Measurements from ENCODE around the gene DENND1A.
"Not testable (repeated sequence)": the region's sequence is repeated elsewhere in the genome, so short reads cannot be mapped to it uniquely, and the experiment has no call there.

DENND1A gene

GRCh38 chr9:123823194-123823947, 106.6 kb downstream of the DENND1A start:
- DNase-seq (ENCODE audit: low read depth in 2 of 3, low spot score in 2 of 3), result no peak

GRCh38 chr9:123821619-123822018, 108.3 kb downstream of the DENND1A start:
- DNase-seq (ENCODE audit: low read depth in 2 of 3, low spot score in 2 of 3), result no peak

- DNase-seq (ENCODE audit: low read depth in 2 of 3, low spot score in 2 of 3), result no peak
Measured at GRCh38 chr9:123820139-123820538, 109.8 kb downstream of the DENND1A start.

DNA sequence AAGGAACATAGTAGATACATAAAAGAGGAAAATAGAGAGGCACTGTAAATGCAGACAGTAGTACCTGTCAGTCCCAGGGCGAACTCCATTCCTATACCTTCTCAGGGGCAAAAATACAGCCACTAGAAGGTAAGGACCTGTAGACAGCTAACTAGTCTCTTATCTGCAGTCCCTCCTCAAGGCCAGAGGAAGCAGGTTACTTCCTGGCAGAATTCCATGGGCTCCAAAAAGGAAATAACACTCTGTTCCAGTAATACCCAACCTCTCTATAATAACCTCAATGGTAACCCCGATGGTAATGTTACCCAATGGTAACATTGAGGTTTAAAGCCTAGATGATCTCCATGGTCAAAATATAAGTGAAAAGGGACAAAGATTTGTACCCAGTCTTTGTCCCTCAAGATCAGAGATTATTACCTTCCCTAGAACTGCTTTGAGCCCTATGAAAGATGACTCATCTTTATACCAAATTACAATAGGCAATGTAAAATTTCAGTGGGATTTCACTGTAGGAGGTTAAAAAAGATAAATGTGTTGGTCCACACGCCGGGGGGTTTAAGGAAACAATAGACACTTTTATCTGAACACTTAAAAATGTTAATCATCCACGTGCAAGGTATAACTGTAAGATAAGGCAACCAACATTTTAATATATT, 113.0 kb downstream of the DENND1A start:
- DNase-seq (ENCODE audit: low read depth in 2 of 3, low spot score in 2 of 3), result no peak

GRCh38 chr9:123815856-123816255, 114.1 kb downstream of the DENND1A start:
- DNase-seq (ENCODE audit: low read depth in 2 of 3, low spot score in 2 of 3), result not testable (repeated sequence)

DNA sequence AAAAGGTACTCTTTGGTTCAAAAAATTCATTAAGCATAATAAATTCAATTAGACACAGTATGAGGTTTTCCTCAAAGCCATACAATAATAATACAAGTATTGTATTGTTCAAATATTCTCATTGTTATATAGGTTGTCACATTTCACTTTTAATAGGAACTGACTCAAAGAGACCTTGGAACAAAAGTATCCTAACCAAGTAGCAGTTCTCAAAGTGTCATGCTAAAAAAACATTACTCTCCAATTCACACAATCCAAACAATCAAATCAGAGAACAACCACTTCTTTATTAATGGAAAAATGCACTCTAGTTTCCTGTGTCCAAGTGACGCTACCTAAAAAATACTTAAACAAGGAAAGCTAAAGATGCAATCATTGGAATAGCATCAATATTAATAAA, 115.4 kb downstream of the DENND1A start:
- DNase-seq (ENCODE audit: low read depth in 2 of 3, low spot score in 2 of 3), result no peak

- DNase-seq (ENCODE audit: low read depth in 2 of 3, low spot score in 2 of 3), result no peak
Measured at GRCh38 chr9:123812984-123813383, 116.9 kb downstream of the DENND1A start.

DNA sequence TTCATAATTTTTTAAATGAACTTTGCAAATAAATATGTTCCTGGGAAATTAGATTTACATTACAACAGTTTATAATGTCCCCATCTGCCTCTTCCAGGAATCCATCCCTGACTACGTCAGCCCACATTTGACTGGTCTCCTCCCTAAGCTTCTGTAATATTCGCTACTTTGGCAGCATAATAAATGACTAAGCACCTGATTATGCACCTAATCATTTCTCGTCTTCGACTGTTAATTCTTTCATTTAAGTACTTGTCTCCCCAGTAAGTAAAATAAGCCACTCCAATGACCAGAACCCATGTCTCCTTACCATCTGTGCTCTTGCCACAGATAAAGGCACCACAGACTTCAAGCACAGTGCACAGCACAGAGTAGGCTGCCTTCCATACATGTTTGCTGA, 122.7 kb downstream of the DENND1A start:
- no peak for DNase-seq (ENCODE audit: low read depth in 2 of 3, low spot score in 2 of 3)

DNA sequence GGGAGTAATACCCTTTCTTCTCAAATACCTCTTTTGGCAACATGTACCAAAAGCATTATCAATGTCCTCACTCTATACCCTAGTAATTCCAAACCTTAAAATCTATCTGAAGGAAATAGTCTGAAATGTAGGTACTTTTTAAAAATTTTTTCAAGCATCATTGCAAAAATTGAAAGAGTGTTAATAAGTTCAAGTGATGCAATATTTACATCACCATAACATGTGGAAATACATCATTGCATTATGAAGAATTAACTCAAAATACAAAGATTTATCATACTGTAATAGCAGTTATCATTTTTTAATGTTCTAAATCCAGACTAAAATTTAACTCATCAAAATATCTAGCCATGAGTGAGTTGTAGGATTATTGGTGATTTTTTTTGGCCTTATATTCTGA, 123.1 kb downstream of the DENND1A start:
- DNase-seq (ENCODE audit: low read depth in 2 of 3, low spot score in 2 of 3), result no peak

DNA sequence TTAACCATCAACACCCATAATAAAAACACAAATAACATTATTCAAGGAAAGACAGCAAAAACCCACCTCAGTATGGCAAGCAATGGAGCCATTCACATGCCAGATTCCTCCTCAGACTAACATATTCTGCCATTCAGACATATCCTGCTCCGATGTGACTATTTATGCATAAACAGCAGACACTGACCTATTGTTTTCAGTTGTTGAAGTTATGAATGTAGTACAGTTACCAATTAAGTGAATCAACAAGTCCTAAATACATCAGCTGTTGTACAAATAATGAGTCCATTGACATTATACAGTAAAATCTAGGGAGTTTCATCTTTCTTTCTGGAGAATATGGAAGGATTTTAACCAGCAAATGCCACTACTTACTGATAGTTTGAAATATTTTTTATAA, 131.7 kb downstream of the DENND1A start:
- DNase-seq (ENCODE audit: low read depth in 2 of 3, low spot score in 2 of 3), result no peak

GRCh38 chr9:123796618-123797484, 133.1 kb downstream of the DENND1A start:
- DNase-seq (ENCODE audit: low read depth in 2 of 3, low spot score in 2 of 3), result no peak

GRCh38 chr9:123796094-123796493, 133.8 kb downstream of the DENND1A start:
- DNase-seq (ENCODE audit: low read depth in 2 of 3, low spot score in 2 of 3), result no peak

DNA sequence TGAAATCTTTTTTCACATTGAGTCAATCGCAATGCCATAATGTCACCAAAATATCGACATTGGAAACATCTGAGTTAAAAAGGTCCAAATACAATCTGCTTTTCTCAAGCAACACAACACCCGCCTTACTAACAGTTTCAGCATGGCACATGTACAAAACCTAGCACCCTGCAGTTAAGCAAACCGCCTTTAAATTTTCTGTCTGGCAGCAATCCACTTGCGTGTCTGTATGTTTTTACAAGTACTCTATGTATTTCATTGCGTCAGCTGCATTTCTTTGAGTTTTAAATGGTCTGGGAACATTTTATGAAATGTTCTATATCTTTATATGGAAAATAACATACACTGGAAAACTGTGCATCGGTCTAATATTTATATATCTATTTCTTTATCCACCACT, 134.6 kb downstream of the DENND1A start:
- no peak for DNase-seq (ENCODE audit: low read depth in 2 of 3, low spot score in 2 of 3)

- DNase-seq (ENCODE audit: low read depth in 2 of 3, low spot score in 2 of 3), result no peak
Measured at GRCh38 chr9:123792501-123792900, 137.4 kb downstream of the DENND1A start.

GRCh38 chr9:123789554-123790292, 140.2 kb downstream of the DENND1A start:
- no peak for DNase-seq (ENCODE audit: low read depth in 2 of 3, low spot score in 2 of 3)

GRCh38 chr9:123787416-123787815, 142.5 kb downstream of the DENND1A start:
- DNase-seq (ENCODE audit: low read depth in 2 of 3, low spot score in 2 of 3), result no peak

GRCh38 chr9:123784518-123784917, 145.4 kb downstream of the DENND1A start:
- DNase-seq (ENCODE audit: low read depth in 2 of 3, low spot score in 2 of 3), result no peak

DNA sequence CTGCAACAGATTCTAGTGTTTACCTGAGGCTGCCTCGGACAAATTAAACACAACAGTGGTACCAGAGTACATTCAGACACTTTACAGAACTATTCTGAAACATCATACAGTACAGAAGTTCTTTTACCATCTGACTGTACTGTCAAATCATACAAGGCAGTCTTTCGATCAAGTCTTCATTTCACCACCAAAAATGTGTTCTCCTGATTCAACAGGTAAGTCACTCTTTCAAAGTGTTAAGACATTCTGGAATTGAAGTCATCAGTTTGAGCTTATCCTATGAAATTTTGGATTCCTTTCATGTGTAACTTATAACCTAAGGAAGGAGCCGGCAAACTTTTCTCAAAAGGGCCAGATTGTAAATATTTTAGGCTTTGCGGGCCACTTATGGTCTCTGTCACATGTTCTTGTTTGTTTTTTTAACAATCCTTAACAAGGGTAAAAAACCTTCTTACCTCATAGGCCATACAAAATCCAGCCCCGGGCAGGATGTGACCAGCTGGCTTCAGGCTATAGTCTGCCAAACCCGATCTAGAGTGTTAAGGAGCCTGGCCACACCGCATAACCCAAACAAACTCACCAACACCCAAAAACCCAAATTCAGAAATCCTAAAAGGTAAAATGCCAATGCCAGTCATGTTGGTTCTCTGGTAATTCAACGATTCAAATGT, 151.6 kb downstream of the DENND1A start:
- no peak for DNase-seq (ENCODE audit: low read depth in 2 of 3, low spot score in 2 of 3)

DNA sequence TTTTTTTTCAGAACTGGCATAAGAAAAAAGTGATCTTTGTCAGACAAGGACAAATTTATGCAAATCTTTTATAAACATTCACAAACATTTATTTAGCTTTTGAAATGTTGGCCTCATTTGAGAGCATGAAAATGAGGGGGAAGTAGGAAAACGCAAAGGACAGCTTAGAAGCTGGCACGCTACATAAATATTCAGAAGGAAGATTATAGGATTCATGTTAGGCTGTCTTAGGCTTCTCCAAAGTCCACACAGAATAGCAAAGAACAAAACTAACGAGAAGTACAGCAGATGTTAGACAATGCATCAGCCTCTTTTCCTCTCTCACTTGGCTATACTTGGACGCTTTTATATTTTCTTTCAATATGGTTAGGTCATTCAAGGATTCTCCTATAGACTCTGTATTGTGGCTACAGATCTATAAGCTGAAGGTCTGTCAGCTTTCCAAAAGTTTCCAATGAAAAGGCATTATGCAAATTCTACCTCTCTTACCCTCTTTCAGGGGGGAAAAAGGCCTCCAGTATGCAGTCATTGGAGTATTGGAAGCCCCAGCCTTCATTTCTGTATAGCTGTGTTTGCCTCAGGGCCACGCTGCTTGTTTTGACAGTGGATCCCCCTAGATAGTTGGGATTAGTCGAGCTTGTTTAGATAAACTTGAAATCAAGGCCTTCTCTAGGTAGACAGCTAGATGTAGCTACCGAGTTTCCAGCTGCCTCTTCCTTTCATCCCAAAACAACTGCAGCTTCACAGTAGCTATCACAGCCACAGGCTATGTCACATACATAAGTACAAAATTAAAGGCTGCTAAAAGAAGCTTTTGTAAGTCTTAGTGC, 153.0 kb downstream of the DENND1A start:
- no peak for DNase-seq (ENCODE audit: low read depth in 2 of 3, low spot score in 2 of 3)
